ENCODE results near the gene ZFAND2B. TPM values are rescaled to one million over a fixed set of nuclear protein-coding genes. Genes with fewer than 3 reads are reported as not detected.

The ZFAND2B gene
- total RNA-seq, 1 experiment from 2014 or later: 31.4 TPM

GRCh38 chr2:219181531-219181930, 25.1 kb upstream of the ZFAND2B start:
- H3K4me1 ChIP-seq (ENCODE audit: control insufficient read depth in 1 of 2, insufficient read depth in 2 of 2, low read length in 2 of 2): peaks cover 5 to 20% of the 10 kb centered on the region in 2 experiments; a peak in 2 of 4 replicates
- CTCF ChIA-PET: no interaction called here
- POLR2A ChIA-PET: no interaction called here
- H3K9me3 ChIP-seq (ENCODE audit: control insufficient read depth in 1 of 2, insufficient read depth in 1 of 2, low read depth in 1 of 2, low read length in 2 of 2): no peaks in the 10 kb centered on the region
- no peak overlapping the region for H3K4me2 ChIP-seq (ENCODE audit: low read length)
- intact Hi-C loops (cut with micrococcal nuclease): no loop called here
- no peaks in the 10 kb centered on the region for H3K27me3 ChIP-seq (ENCODE audit: insufficient read depth, low read length)
- TF ChIP-seq RAD21 (IDR thresholded peaks at IDR 0.05; ENCODE audit: low read depth) (no peak), ZBTB33 (IDR thresholded peaks at IDR 0.05; ENCODE audit: extremely low read depth, insufficient replicate concordance, low read length) (no peak), JUND (IDR thresholded peaks at IDR 0.05) (no peak), ZFX (IDR thresholded peaks at IDR 0.05) (no peak), SIN3A (IDR thresholded peaks at IDR 0.05; ENCODE audit: low read depth) (no peak)
- TF ChIP-seq, protein P1, sequence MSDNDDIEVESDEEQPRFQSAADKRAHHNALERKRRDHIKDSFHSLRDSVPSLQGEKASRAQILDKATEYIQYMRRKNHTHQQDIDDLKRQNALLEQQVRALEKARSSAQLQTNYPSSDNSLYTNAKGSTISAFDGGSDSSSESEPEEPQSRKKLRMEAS (IDR thresholded peaks at IDR 0.05): no peak
- no peak overlapping the region for H3K27ac ChIP-seq (ENCODE audit: low read depth, low read length)
- no peak overlapping the region for H2AFZ ChIP-seq (ENCODE audit: low read depth, low read length, poor library complexity, severe bottlenecking)
- H3K4me3 ChIP-seq (replicated peaks in 1 of 2; ENCODE audit: low read depth in 1 of 2, low read length in 2 of 2): no peak overlapping the region
- ATAC-seq (no peak), DNase-seq (ENCODE audit: low read depth, low spot score) (no peak)
- peaks cover 13 to 17% of the 10 kb centered on the region in 2 experiments; a peak in 3 of 4 replicates for H3K36me3 ChIP-seq (ENCODE audit: control insufficient read depth in 1 of 2, insufficient read depth in 2 of 2, low read length in 2 of 2)
- no peak overlapping the region for H3K9ac ChIP-seq (ENCODE audit: low read length)
- RAD21 ChIA-PET (ENCODE audit: low non-redundant PET in 1 of 2, low total read pairs in 2 of 2, uncharacterized antibody in 2 of 2, unreplicated experiment in 2 of 2): no interaction called here
- H4K20me1 ChIP-seq (ENCODE audit: insufficient read depth): no peaks in the 10 kb centered on the region
- H3K79me2 ChIP-seq (ENCODE audit: insufficient read depth, low read length): peaks cover 16% of the 10 kb centered on the region
- no peaks in the 10 kb centered on the region for H3K9me2 ChIP-seq (ENCODE audit: insufficient read depth)
- BruUV-seq (replicated peaks): no TSS peak

DNA sequence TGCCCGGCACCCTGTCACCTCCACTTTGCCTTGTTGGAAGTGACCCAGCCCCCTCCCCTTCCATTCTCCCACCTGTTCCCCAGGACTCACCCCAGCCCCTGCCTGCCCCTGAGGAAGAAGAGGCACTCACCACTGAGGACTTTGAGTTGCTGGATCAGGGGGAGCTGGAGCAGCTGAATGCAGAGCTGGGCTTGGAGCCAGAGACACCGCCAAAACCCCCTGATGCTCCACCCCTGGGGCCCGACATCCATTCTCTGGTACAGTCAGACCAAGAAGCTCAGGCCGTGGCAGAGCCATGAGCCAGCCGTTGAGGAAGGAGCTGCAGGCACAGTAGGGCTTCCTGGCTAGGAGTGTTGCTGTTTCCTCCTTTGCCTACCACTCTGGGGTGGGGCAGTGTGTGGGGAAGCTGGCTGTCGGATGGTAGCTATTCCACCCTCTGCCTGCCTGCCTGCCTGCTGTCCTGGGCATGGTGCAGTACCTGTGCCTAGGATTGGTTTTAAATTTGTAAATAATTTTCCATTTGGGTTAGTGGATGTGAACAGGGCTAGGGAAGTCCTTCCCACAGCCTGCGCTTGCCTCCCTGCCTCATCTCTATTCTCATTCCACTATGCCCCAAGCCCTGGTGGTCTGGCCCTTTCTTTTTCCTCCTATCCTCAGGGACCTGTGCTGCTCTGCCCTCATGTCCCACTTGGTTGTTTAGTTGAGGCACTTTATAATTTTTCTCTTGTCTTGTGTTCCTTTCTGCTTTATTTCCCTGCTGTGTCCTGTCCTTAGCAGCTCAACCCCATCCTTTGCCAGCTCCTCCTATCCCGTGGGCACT, 24.0 kb upstream of the ZFAND2B start:
- intact Hi-C loops (cut with micrococcal nuclease): no loop called here
- H3K4me3 ChIP-seq (replicated peaks in 1 of 2; ENCODE audit: low read depth in 1 of 2, low read length in 2 of 2): no peak overlapping the region
- no TSS peak for BruUV-seq (replicated peaks)
- CTCF ChIA-PET: no interaction called here
- H3K36me3 ChIP-seq (ENCODE audit: control insufficient read depth in 1 of 2, insufficient read depth in 2 of 2, low read length in 2 of 2): peaks cover 13 to 17% of the 10 kb centered on the region in 2 experiments; a peak in 3 of 4 replicates
- H3K9me3 ChIP-seq (ENCODE audit: control insufficient read depth in 1 of 2, insufficient read depth in 1 of 2, low read depth in 1 of 2, low read length in 2 of 2): no peaks in the 10 kb centered on the region
- H2AFZ ChIP-seq (ENCODE audit: low read depth, low read length, poor library complexity, severe bottlenecking): no peak overlapping the region
- H3K79me2 ChIP-seq (ENCODE audit: insufficient read depth, low read length): peaks cover 16% of the 10 kb centered on the region
- peaks cover 5 to 13% of the 10 kb centered on the region in 2 experiments; a peak in 2 of 4 replicates for H3K4me1 ChIP-seq (ENCODE audit: control insufficient read depth in 1 of 2, insufficient read depth in 2 of 2, low read length in 2 of 2)
- TF ChIP-seq, protein P2, sequence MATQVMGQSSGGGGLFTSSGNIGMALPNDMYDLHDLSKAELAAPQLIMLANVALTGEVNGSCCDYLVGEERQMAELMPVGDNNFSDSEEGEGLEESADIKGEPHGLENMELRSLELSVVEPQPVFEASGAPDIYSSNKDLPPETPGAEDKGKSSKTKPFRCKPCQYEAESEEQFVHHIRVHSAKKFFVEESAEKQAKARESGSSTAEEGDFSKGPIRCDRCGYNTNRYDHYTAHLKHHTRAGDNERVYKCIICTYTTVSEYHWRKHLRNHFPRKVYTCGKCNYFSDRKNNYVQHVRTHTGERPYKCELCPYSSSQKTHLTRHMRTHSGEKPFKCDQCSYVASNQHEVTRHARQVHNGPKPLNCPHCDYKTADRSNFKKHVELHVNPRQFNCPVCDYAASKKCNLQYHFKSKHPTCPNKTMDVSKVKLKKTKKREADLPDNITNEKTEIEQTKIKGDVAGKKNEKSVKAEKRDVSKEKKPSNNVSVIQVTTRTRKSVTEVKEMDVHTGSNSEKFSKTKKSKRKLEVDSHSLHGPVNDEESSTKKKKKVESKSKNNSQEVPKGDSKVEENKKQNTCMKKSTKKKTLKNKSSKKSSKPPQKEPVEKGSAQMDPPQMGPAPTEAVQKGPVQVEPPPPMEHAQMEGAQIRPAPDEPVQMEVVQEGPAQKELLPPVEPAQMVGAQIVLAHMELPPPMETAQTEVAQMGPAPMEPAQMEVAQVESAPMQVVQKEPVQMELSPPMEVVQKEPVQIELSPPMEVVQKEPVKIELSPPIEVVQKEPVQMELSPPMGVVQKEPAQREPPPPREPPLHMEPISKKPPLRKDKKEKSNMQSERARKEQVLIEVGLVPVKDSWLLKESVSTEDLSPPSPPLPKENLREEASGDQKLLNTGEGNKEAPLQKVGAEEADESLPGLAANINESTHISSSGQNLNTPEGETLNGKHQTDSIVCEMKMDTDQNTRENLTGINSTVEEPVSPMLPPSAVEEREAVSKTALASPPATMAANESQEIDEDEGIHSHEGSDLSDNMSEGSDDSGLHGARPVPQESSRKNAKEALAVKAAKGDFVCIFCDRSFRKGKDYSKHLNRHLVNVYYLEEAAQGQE (IDR thresholded peaks at IDR 0.05; ENCODE audit: low read depth): no peak
- no peak for TF ChIP-seq ELF1 (IDR thresholded peaks at IDR 0.05; ENCODE audit: borderline replicate concordance, low read depth)
- TF ChIP-seq YY1 (IDR thresholded peaks at IDR 0.05; ENCODE audit: extremely low read depth, insufficient replicate concordance, low read depth, low read length): no peak
- TF ChIP-seq CEBPB (IDR thresholded peaks at IDR 0.05; ENCODE audit: low read depth): no peak
- no peak for TF ChIP-seq POLR2A (IDR thresholded peaks at IDR 0.05; ENCODE audit: borderline replicate concordance, extremely low read depth, insufficient read depth, insufficient read length)
- no peak for TF ChIP-seq EZH2 (IDR thresholded peaks at IDR 0.05)
- TF ChIP-seq EGR1 (IDR thresholded peaks at IDR 0.05; ENCODE audit: low read depth): no peak
- TF ChIP-seq RAD21 (IDR thresholded peaks at IDR 0.05; ENCODE audit: low read depth): no peak
- TF ChIP-seq TCF7L2 (IDR thresholded peaks at IDR 0.05; ENCODE audit: borderline replicate concordance, extremely low read depth, insufficient read depth, insufficient read length): no peak
- TF ChIP-seq FOSL1 (IDR thresholded peaks at IDR 0.05; ENCODE audit: low read depth): no peak
- TF ChIP-seq JUND (IDR thresholded peaks at IDR 0.05): no peak
- TF ChIP-seq ZFX (IDR thresholded peaks at IDR 0.05): no peak
- no peak for DNase-seq (ENCODE audit: low read depth, low spot score)
- H3K9me2 ChIP-seq (ENCODE audit: insufficient read depth): no peaks in the 10 kb centered on the region
- H3K9ac ChIP-seq (ENCODE audit: low read length): no peak overlapping the region
- H3K4me2 ChIP-seq (ENCODE audit: low read length): no peak overlapping the region
- POLR2A ChIA-PET: no interaction called here
- RAD21 ChIA-PET (ENCODE audit: low non-redundant PET in 1 of 2, low total read pairs in 2 of 2, uncharacterized antibody in 2 of 2, unreplicated experiment in 2 of 2): no interaction called here
- H3K27ac ChIP-seq (ENCODE audit: low read depth, low read length): no peak overlapping the region
- no peaks in the 10 kb centered on the region for H3K27me3 ChIP-seq (ENCODE audit: insufficient read depth, low read length)
- no peak for ATAC-seq
- no peaks in the 10 kb centered on the region for H4K20me1 ChIP-seq (ENCODE audit: insufficient read depth)
